Type B pancreatic cell (in vitro differentiated cells): ENCODE data around the gene TMED5. TPM values are rescaled to one million over a fixed set of nuclear protein-coding genes. Genes with fewer than 3 reads are reported as not detected.

ENCODE experiments used
- DNase-seq: peaks from one replicate; pipeline ENCODE4 v3.0.0; 2021; ENCODE audit warnings: mixed read lengths; ENCODE audit not compliant: unreplicated experiment; ENCODE audit errors: extremely low spot score
- H3K27ac Mint-ChIP-seq: 2 replicates; pipeline ENCODE4 v1.8.0; 2021; ENCODE audit warnings: mild to moderate bottlenecking, mixed read lengths
- H3K27me3 Mint-ChIP-seq: 2 replicates; pipeline ENCODE4 v1.8.0; 2021; ENCODE audit warnings: mixed read lengths
- H3K36me3 Mint-ChIP-seq: 2 replicates; pipeline ENCODE4 v1.8.0; 2021; ENCODE audit warnings: mixed read lengths
- H3K4me1 Mint-ChIP-seq: one replicate; pipeline ENCODE4 v1.8.0; 2021; ENCODE audit warnings: mixed read lengths; ENCODE audit not compliant: unreplicated experiment
- H3K4me3 Mint-ChIP-seq: 2 replicates; pipeline ENCODE4 v1.8.0; 2021; ENCODE audit warnings: mild to moderate bottlenecking, mixed read lengths
- H3K9me3 Mint-ChIP-seq: 2 replicates; pipeline ENCODE4 v1.8.0; 2021; ENCODE audit warnings: mixed read lengths
- CTCF ChIP-seq: fragments of 200-600 bp; sonication (generic); conservative IDR thresholded peaks from 2 replicates; pipeline ENCODE4 v1.5.0; 2021; ENCODE audit warnings: antibody characterized with exemption, mild to moderate bottlenecking
- total RNA-seq: library from RNA; stranded (reverse); gene quantifications from 2 replicates; pipeline ENCODE4 v1.2.1, GENCODE V29; 2021; ENCODE audit warnings: low replicate concordance

TMED5 gene
- total RNA-seq, 1 donor from 2014 or later: 36.8 TPM

GRCh38 chr1:93152835-93153234, 27.4 kb downstream of the TMED5 start:
- no peaks in the 10 kb centered on the region for H3K4me1 Mint-ChIP-seq
- H3K36me3 Mint-ChIP-seq: peaks cover 12% of the 10 kb centered on the region
- no peak overlapping the region for H3K27ac Mint-ChIP-seq
- DNase-seq: no peak
- H3K4me3 Mint-ChIP-seq: no peak overlapping the region
- TF ChIP-seq CTCF: no peak
- H3K9me3 Mint-ChIP-seq: no peaks in the 10 kb centered on the region
- H3K27me3 Mint-ChIP-seq: no peaks in the 10 kb centered on the region

GRCh38 chr1:93151474-93151873, 28.7 kb downstream of the TMED5 start:
- Mint-ChIP-seq H3K9me3 (no peaks in the 10 kb centered on the region), H3K27me3 (no peaks in the 10 kb centered on the region), H3K27ac (no peak overlapping the region), H3K4me3 (no peak overlapping the region), H3K4me1 (no peaks in the 10 kb centered on the region), H3K36me3 (peaks cover 23% of the 10 kb centered on the region)
- no peak for TF ChIP-seq CTCF
- DNase-seq: no peak

- no peak for DNase-seq
- H3K27me3 Mint-ChIP-seq: no peaks in the 10 kb centered on the region
- H3K27ac Mint-ChIP-seq: no peak overlapping the region
- no peaks in the 10 kb centered on the region for H3K4me1 Mint-ChIP-seq
- no peak for TF ChIP-seq CTCF
- H3K4me3 Mint-ChIP-seq: no peak overlapping the region
- H3K36me3 Mint-ChIP-seq: peaks cover 23% of the 10 kb centered on the region
- H3K9me3 Mint-ChIP-seq: no peaks in the 10 kb centered on the region
Measured at GRCh38 chr1:93150729-93151128, 29.5 kb downstream of the TMED5 start.

GRCh38 chr1:93148001-93148400, 32.2 kb downstream of the TMED5 start:
- no peak overlapping the region for H3K27ac Mint-ChIP-seq
- no peak for TF ChIP-seq CTCF
- no peaks in the 10 kb centered on the region for H3K9me3 Mint-ChIP-seq

GRCh38 chr1:93143769-93144168, 36.4 kb downstream of the TMED5 start:
- no peak for DNase-seq
- H3K4me1 Mint-ChIP-seq: no peaks in the 10 kb centered on the region
- H3K9me3 Mint-ChIP-seq: no peaks in the 10 kb centered on the region
- H3K36me3 Mint-ChIP-seq: peaks cover 27% of the 10 kb centered on the region
- no peak overlapping the region for H3K4me3 Mint-ChIP-seq
- no peak overlapping the region for H3K27ac Mint-ChIP-seq
- TF ChIP-seq CTCF: no peak
- no peaks in the 10 kb centered on the region for H3K27me3 Mint-ChIP-seq

More at GRCh38 chr1:93148001-93148400, 32.2 kb downstream of the TMED5 start:
- Mint-ChIP-seq H3K36me3 (peaks cover 20% of the 10 kb centered on the region), H3K4me1 (no peaks in the 10 kb centered on the region), H3K27me3 (no peaks in the 10 kb centered on the region), H3K4me3 (no peak overlapping the region)
- DNase-seq: no peak

- H3K27ac Mint-ChIP-seq: no peak overlapping the region
- TF ChIP-seq CTCF: no peak
- no peak for DNase-seq
- no peaks in the 10 kb centered on the region for H3K4me1 Mint-ChIP-seq
- peaks cover 31% of the 10 kb centered on the region for H3K36me3 Mint-ChIP-seq
- H3K9me3 Mint-ChIP-seq: no peaks in the 10 kb centered on the region
- no peak overlapping the region for H3K4me3 Mint-ChIP-seq
- H3K27me3 Mint-ChIP-seq: no peaks in the 10 kb centered on the region
Measured at GRCh38 chr1:93143136-93143535, 37.1 kb downstream of the TMED5 start.
